Stimulated activated CD4-positive, alpha-beta T cell treated with anti-CD3 and anti-CD28 coated beads, TNF-alpha, amount 100 ng/mL, for 4 hours (primary cell): ENCODE measurements around the gene KIAA0319L.

Source experiments
- DNase-seq, 3 experiments: peaks; one replicate each; pipeline ENCODE4 v3.0.0-alpha.2; 2020; ENCODE audit warnings: low read depth in 3 of 3

Gene KIAA0319L

DNA sequence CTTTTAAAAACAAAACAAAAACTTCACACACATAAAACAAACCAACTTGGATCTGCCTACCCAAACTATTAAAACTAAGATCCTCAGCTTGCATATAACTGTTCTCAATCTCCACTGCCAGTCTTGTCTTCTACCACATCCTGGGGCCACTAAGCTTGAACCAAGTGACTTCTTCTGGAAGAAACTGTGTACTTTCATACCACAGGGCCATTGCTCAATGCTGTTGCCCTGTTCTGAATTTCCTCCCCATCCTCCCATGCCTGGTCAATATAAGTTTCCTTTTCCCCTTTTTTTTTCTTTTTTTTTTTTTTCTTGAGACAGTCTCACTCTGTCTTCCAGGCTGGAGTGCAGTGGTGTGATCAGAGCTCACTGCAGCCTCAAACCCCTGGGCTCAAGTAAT, 109.9 kb downstream of the KIAA0319L start:
- DNase-seq: no peak

DNA sequence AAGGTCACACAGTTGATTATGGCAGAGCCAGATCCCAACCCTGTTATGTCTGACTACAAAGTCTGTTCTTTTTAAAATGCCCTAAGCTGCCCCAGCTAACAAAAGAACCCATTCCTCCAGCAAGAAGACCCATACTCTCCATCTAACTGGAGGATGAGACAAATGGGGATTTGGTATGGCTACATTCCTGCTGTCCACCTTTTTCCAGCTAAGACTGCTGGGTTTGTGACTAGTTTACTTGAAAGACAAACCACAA, 112.8 kb downstream of the KIAA0319L start:
- no peak for DNase-seq

DNA sequence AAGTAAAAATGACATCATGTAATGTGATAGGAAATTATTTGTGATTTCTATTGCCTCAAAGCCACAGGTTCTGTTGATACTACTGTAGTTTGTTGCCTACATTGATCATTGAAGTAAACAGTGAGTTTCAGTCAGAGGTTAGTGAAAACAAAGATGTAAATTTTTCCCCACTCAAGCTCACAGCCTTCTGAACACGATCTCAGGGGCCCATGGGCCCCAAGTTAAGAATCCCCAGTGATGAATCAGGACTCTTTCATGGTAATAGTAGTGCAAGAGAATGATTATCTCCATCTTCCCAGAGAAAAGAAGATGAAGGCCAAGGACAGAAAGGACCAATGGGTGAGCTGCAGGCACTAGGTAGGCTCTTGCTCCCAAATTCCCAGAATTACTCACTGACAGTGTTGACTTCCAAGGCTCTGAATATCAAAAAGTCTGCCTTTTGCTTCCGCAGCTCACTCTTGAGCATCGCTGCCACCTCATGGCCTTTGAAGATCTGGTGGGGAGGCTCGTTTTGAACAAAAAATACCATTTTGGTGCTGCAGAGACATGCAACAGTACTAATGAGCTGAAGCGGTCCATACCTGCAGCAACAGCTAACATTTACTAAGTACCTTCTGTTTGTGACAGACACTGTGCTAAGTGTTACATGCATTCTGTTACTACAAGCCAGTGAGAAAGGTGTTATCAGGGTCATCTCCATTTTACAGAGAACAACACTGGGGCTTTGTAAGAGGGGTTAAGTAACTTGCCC, 113.3 kb downstream of the KIAA0319L start:
- DNase-seq: no peak

DNA sequence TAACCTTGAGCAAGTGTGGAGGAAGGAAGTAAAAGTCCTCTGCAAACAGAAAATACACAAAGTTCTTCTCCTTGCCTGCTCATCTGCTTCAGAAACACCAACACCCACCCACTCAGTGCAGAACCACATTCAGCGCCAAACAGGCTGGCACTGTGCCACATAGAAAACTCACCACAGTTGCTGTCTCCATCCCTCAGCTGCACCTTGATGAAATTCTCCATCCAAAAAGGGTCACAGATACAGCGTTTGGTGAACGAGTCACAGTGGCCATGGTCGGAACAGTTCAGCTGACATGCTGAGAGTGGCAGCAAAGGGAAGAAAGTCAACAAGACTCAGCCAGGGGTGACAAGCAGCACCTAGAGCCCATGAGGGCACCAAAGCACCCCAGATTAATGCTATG, 114.5 kb downstream of the KIAA0319L start:
- peak in 1 of 3 experiments; percentile 3 for DNase-seq

DNA sequence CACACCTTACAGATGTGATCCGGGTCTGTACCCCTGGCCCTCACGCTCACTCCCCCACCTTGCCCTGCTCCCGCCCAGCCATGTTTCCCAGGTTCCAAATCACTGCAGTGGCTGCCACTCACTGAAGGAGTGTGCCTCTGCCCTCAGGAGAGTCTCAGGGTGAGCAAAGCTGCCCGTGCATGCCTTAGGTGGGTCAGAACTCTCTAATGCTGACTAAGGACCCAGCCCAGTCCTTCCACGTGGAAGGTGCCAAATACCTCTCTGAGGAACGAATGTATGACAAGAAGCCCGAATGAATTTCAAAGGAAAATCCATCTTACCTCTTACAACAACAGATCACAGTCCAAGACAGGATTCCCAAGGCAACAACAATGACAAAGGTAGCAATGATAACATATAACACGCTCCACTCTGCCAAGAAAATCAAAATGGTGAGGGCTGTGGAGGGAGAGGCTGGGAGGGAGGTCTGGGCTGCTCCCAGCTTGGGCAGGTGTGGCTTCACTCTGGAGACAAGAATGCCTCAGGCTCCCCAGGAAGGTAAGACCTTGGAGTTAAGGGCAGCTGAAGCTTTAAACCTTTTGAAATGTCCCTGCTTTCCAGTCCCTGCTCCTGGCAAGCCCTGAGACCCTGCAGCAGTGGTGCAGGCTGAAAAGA, 115.2 kb downstream of the KIAA0319L start:
- no peak for DNase-seq

DNA sequence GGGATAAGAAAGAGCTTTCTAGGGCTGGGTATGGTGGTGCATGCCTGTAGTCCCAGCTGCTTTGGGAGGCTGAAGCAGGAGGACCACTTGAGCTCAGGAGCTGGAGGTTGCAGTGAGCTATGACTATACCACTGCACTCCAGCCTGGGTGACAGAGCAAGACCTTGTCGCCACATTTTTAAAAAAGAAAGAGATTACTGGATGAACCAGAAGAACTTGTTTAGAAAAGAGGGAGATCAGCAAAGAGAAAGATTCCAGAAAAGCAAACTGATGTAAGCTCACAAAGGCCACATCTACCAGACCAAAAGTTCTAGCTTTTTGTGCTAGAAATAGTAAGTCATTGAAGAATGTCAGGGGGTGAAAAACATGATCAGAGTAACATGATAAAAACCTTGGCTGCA, 117.6 kb downstream of the KIAA0319L start:
- DNase-seq: no peak

DNA sequence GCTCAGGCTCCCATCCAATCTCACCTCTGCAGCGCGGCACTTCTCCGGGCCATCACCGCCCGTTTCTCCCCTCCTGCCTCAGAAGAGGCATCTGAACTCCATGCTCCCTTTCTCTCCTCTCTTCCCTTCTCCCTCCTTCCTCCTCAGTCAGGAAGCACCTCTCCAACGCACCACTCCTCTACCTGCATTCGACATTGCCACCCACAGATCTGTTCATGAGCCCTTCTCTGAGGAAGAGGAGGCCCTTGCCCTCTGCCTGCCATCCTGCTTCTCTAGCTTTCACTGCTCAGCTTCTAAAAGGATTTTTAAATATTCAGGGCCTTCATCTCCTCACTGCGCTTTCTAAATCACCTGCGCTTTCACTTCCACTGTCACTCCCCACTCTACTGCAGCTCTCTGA, 120.0 kb downstream of the KIAA0319L start:
- no peak for DNase-seq

DNA sequence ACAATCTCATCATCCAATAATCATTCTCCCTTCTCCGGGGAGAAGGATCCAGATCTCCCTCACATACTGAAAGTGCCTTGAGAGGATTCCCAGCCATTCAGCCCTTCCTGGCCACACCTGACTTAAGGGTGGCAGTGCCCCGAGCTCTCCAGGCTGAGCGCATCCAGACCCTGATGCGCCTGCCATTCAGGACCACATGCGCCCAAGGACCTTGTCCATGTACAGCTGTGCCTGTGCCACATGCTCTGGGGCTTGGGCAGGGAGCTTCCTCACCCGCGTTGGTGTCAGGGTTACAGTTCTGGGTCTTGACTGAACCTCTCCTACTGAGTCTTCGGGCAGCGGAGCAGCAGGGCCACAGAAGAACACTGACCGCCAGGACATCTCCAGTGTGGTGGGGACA, 121.1 kb downstream of the KIAA0319L start:
- no peak for DNase-seq

DNA sequence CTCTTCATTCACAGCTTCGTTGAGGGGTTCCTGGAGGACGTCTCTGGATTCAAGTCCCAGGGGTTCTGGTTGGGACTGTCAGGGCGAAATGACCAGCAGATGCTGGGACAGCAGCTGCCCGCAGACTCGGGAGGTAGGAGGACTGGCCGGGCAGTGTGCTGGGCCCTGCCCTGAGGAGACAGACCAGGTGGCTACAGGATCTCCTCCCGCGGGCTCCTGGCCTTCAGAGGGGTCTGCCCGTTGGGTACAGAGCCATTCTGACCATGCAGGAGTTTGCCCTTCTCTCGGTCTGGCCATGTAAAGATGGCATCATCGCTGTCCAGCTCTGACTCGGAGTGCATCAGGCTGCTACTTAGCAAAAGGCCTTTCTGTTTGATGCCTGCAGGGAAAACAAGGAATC, 122.5 kb downstream of the KIAA0319L start:
- DNase-seq: no peak

DNA sequence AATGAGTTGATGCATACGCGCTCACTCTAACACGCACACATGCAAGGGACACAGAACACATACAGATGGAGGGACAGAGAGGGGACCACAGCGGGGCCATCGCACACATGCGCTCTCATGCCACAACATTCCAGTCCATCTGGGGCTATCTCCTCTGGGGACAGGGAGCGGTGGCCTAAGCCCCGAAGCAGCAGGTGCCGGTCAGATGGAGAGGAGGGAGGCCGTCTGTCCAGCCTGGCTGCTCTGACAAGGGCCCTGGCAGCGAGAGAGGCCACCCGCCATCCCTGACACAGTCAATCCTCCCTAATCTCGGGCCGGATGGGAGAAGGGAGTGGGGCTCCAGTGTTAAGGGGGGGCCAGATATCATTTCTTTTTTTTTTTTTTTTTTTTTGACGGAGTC, 123.5 kb downstream of the KIAA0319L start:
- no peak for DNase-seq

DNA sequence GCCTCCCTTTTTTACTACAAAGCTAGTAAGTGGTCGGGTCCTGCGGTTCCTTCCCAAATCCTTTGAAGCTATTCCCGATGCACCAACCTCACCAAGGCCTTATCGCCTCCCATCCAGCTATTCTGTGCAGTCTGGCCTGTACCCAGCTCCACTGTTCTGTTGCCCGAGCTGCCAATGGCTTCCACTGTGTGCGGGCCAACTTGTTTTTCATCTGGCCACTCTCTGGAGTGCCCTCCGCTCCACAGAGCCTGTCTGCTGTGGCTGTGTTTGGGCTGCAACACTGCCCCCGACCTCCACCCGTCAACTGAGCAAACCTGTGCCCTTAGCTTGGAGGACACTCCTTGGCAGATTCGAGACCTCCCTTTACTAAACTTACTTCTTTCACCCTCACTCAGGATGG, 125.0 kb downstream of the KIAA0319L start:
- no peak for DNase-seq

DNA sequence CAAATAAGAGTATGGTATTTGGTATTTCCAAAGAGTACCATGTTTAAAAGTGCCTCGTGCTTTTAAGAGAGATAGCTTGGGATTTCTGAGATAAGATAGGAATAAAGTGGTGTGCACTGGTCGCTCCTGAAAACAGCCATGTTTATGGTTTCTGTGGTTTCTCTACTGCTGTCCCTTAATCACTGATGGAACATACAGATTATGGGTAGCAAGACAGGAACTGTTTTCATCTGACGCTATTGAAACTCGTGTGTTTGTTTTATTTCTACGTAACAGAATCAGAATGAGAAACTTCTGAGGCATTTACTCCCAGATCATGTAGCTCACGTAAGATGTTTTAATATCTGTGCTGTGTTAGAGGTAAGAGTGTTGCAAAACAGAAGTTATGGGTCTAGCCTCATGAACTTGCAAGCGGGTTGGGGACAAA, 126.0 kb downstream of the KIAA0319L start:
- DNase-seq: no peak

DNA sequence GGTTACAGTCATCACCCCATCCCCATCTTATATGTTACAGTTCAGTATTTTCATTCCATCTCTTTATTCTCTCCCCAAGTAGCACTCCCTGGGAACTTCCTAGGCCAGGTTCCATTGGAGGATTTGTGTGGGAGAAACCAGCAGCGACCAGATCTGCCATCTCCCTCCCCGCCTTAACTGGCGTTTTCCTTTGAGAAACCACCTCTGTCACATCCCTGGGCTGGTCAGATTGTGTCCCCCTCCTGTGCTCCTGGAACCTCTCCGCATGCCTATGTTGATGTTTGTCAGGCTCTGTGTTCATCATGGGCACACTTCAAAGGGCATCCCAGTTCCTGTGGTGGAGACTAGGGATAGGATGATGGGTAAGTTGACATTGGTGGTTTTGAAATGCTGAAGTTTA, 126.4 kb downstream of the KIAA0319L start:
- no peak for DNase-seq

DNA sequence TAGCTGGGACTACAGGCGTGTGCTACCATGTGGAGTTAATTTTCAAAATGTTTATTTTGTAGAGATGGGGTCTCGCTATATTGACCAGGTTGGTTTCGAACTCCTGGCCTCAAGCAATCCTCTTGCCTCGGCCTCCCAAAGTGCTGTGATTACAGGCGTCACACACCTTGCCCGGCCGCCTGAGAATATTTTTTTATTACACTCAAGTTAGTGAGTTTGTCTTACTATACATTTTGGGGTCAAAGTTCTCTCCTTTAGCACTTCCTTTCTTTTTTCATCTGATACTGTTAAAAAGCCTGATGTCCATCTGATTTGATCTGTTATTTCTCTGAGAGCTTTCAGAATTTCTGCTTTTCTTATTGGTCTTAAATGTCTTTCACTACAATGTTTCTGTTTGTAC, 128.8 kb downstream of the KIAA0319L start:
- no peak for DNase-seq

DNA sequence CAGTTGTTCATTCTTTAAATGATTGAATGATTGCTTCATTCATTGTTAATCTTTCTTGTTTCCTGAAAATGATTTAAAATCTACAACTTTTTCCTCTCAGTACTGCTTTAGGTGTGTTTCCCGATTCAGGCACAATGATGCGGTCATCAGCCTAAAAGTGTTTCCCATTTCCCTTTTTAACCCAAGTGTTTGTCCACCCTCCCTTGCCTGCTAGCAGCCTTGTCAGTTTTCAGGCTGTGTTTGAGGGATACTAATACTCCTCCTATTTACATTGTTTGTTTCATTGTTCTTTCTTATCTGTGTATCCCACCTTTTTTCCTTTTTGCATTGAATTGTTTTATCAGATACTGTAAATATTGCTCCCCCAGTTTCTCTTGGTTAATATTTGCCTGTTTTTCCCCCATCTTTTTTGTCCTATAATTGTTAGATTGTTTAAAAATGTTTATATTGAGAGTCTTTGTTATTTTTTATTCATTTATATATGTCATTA, 131.1 kb downstream of the KIAA0319L start:
- DNase-seq: no peak

DNA sequence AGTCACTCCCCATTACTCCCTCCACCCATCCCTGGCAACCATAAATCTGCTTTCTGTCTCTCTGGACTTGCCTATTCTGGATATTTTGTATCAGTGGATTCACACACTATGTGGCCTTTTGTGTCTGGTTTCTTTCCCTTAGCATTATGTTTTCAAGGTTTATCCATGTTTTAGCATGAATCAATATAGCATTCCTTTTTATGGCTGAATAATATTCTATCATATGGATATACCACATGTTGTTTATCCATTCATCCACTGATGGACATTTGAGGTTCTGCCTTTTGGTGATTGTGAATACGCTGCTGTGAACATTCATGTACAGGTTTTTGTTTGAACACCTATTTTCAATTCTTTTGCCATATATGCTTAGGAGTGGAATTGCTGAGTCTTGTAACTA, 148.3 kb downstream of the KIAA0319L start:
- DNase-seq: no peak

DNA sequence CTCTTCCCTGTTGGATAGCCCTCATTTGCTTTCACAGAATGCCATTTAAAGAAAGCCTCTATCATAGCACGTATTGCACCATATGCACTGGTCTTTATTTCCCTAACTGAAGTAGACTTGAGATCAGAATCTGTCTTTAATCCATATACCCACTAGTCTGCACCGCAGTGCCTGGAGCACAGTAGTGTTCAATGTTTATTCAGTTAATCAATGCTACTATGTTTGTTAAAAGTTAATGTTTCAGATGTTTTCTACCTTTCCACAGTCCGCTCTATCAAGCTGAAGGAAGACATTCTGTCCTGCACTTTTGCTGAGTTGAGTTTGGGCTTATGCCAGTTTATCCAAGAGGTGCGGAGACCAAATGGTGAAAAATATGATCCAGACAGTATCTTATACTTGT, 149.5 kb downstream of the KIAA0319L start:
- no peak for DNase-seq

DNA sequence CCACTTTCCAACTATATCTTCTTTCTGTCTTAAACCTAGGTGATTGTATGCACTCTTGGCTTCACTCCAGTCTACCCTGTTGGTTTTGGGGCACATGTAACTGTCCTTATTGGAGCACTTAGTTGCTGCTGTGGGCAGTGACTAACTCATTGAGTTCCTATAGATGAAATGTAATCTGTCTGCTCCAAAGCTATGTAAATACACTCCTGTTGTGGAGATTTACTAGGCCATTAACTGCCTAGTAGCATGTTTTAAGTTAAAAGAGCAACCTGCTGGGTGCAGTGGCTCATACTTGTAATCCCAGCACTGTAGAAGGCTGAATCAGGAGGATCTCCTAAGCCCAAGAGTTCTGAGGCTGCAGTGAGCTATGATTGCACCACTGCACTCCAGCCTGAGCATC, 151.1 kb downstream of the KIAA0319L start:
- DNase-seq: no peak

DNA sequence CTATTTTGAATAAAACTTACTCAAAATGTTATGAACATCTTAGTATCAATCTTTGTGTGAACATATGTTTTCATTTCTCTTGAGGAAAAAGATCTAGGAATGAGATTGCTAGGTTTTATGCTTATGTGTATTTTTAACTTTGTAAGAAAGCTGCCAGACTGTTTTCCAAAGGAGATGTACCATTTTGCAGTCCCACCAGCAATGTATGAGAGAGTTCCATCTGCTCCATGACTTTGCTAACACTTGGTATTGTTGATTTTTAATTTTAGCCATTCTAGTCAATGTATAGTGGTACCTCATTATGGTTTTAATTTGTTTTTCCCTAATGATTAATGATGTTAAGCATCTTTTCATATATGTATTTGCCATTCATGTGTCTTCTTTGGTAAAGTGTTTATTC, 156.2 kb downstream of the KIAA0319L start:
- no peak for DNase-seq

DNA sequence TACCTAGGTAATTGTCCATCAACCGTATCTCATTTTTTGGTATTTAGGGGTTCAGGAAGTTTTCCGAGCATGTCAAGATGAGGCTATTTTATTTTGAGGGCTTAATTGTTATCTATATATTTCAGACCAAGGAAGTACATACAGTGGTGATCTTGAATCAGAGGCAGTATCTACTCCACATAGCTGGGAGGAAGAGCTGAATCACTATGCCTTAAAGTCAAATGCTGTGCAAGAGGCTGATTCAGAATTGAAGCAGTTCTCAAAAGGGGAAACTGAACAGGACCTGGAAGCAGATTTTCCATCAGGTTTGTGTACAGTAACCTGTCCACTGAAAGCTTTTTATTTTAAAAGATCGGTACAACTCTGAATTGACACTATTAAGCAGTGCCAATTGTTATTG, 158.5 kb downstream of the KIAA0319L start:
- no peak for DNase-seq

DNA sequence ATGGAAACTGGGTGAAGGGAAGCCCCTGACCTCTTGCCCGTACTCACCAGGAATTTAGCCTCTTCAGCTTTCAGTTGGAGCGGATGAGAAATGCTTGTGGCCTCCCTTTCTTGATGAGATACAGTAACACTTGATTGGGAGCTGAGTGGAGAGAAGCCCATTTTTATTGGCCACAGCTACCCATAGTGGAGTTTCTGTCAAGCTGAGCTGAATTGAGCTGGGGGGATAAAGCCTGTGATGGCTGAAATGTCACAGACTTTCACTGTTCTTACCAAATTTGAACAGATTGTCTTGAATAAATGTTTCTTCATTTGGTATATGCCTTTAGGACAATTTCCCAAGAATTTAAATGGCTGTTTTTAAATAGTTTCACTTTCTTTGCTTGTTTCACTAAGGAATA, 162.8 kb downstream of the KIAA0319L start:
- DNase-seq: no peak

DNA sequence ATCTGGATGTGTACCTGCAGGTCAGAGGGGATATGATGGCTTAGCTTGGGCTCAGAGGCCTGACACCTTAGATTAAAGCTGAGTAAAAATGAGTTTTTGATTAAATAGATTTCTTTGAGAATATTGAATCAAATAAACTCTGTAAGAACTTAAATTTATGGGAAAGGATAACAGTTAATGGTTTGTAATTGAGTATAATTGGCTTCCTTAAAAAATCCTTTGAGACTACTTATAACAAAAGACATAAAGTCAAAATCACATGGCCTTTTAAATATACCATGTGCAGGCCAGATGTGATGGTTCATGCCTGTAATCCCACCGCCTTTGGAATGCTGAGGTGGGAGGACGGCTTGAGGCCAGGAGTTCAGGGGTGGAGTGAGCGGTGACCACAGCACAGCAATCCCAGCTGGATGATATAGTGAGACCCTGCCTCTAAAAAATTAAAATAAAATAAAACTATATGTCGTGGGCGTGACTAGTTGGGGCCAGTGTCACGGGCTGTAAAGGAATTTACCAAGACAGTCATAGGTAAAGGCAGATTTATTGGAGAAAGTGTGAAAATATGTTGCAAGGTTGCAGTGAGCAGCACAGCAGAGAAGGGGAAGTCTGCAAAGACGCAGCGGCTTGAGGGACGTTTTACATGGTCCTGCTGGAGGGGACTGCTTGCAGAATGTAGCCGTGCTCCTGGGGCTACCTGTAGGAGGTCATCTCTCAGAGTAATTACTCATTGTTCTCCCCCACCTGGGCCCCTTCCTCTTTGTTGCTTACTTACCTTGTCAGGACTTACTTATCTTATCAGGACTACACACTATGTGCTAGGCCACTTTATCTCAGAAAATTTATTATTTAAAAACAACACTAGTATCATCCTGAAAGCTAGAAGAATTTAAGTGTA, 166.4 kb downstream of the KIAA0319L start:
- DNase-seq: no peak

DNA sequence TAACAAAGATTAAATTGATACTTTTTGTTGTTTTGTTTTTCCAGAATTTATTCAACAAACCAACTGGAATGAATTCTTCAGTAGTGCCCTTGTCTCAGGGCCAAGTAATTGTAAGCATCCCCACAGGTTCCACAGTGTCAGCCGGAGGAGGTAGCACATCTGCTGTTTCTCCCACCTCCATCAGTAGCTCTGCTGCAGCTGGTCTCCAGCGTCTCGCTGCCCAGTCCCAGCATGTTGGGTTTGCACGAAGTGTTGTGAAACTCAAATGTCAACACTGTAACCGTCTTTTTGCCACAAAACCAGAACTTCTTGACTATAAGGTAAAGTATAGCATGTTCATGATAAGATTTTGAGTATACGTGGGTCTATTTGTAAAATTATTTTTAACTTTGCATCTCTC, 170.2 kb downstream of the KIAA0319L start:
- DNase-seq: no peak
